WTC11 (cell line): ENCODE results near the gene GPR3. TPM values are rescaled to one million over a fixed set of nuclear protein-coding genes. Genes with fewer than 3 reads are reported as not detected.

Experiments
- ATAC-seq: fragments of 200-7000 bp; cut with Tn5 transposase; 2 replicates; pipeline ENCODE4 v1.10.0; 2021; ENCODE audit warnings: mild to moderate bottlenecking, moderate library complexity
- CTCF ChIA-PET: fragments of 300-600 bp; sonication (Branson Sonifier 250); formaldehyde crosslinking; loops from one replicate; lab custom pipeline; 2021; ENCODE audit warnings: antibody characterized with exemption; lab: Charles Lee
- POLR2A ChIA-PET: fragments of 350-600 bp; sonication (Branson Sonifier 250); formaldehyde crosslinking; loops from one replicate; lab custom pipeline; 2021; ENCODE audit warnings: antibody characterized with exemption; lab: Charles Lee
- DNase-seq: peaks from one replicate; pipeline ENCODE4 v3.0.0; 2021; ENCODE audit warnings: low spot score
- H3K27ac Mint-ChIP-seq: 2 replicates; pipeline ENCODE4 v1.8.0; 2021; ENCODE audit warnings: mixed read lengths
- H3K27me3 Mint-ChIP-seq: 2 replicates; pipeline ENCODE4 v1.8.0; 2021; ENCODE audit warnings: low read depth, mild to moderate bottlenecking, moderate library complexity, mixed read lengths
- H3K36me3 Mint-ChIP-seq: 2 replicates; pipeline ENCODE4 v1.8.0; 2021; ENCODE audit warnings: mixed read lengths
- H3K4me1 Mint-ChIP-seq: 2 replicates; pipeline ENCODE4 v1.8.0; 2022; ENCODE audit warnings: mixed read lengths
- H3K4me3 Mint-ChIP-seq: 2 replicates; pipeline ENCODE4 v1.8.0; 2021; ENCODE audit warnings: mild to moderate bottlenecking, moderate library complexity, mixed read lengths
- H3K9me3 Mint-ChIP-seq: 2 replicates; pipeline ENCODE4 v1.8.0; 2021; ENCODE audit warnings: mixed read lengths
- CDX4 ChIP-seq: fragments of 250-450 bp; sonication (Bioruptor Pico); IDR thresholded peaks from 2 replicates; pipeline ENCODE4 v1.9.0; 2021; ENCODE audit warnings: moderate library complexity, mild to moderate bottlenecking, inconsistent platforms, borderline replicate concordance
- ETV6 ChIP-seq: sonication (generic); formaldehyde crosslinking; IDR thresholded peaks from 2 replicates; pipeline ENCODE4 v1.8.1; 2022; ENCODE audit warnings: mild to moderate bottlenecking, missing genetic modification reagents
- FOXJ3 ChIP-seq: sonication (generic); formaldehyde crosslinking; IDR thresholded peaks from 2 replicates; pipeline ENCODE4 v1.9.0; 2021; ENCODE audit warnings: missing genetic modification reagents, mild to moderate bottlenecking, borderline replicate concordance
- GRHL2 ChIP-seq: fragments of 250-450 bp; sonication (Bioruptor Pico); IDR thresholded peaks from 2 replicates; pipeline ENCODE4 v1.8.0; 2022; ENCODE audit warnings: mild to moderate bottlenecking, moderate library complexity; ENCODE audit not compliant: insufficient replicate concordance, severe bottlenecking
- NFATC4 ChIP-seq: fragments of 250-450 bp; sonication (Bioruptor Pico); IDR thresholded peaks from 2 replicates; pipeline ENCODE4 v1.9.0; 2021; ENCODE audit warnings: mild to moderate bottlenecking
- NFE2L1 ChIP-seq: sonication (generic); formaldehyde crosslinking; IDR thresholded peaks from 2 replicates; pipeline ENCODE4 v1.8.1; 2023; ENCODE audit warnings: missing genetic modification reagents
- NR3C1 ChIP-seq: sonication (generic); formaldehyde crosslinking; conservative IDR thresholded peaks from 2 replicates; pipeline ENCODE4 v1.8.1; 2023; ENCODE audit warnings: low read depth, mild to moderate bottlenecking, missing genetic modification reagents
- OVOL2 ChIP-seq: fragments of 250-450 bp; sonication (Bioruptor Pico); IDR thresholded peaks from 2 replicates; pipeline ENCODE4 v1.9.0; 2021; ENCODE audit warnings: mild to moderate bottlenecking, borderline replicate concordance
- RORB ChIP-seq: fragments of 250-450 bp; sonication (Bioruptor Pico); IDR thresholded peaks from 2 replicates; pipeline ENCODE4 v1.9.0; 2021; ENCODE audit warnings: mild to moderate bottlenecking
- ZNF423 ChIP-seq: fragments of 250-450 bp; sonication (Bioruptor Pico); IDR thresholded peaks from 2 replicates; pipeline ENCODE4 v2.1.2; 2022; ENCODE audit warnings: mild to moderate bottlenecking, moderate library complexity
- ZNF532 ChIP-seq: fragments of 250-450 bp; sonication (Bioruptor Pico); IDR thresholded peaks from 2 replicates; pipeline ENCODE4 v1.9.0; 2021; ENCODE audit warnings: mild to moderate bottlenecking, borderline replicate concordance
- ZSCAN18 ChIP-seq: fragments of 250-450 bp; sonication (Bioruptor Pico); IDR thresholded peaks from 2 replicates; pipeline ENCODE4 v2.1.2; 2022; ENCODE audit warnings: mild to moderate bottlenecking, moderate library complexity
- total RNA-seq: library from RNA; stranded (reverse); gene quantifications from 3 replicates; pipeline ENCODE4 v1.2.3, GENCODE V29; 2021
- TF ChIP-seq, protein P1 (sequence below): sonication (generic); formaldehyde crosslinking; IDR thresholded peaks from 2 replicates; pipeline ENCODE4 v1.8.0; 2022; ENCODE audit warnings: mild to moderate bottlenecking, missing genetic modification reagents
- TF ChIP-seq, protein P2 (sequence below): fragments of 200-600 bp; IDR thresholded peaks from 2 replicates; pipeline ENCODE4 v1.8.0; 2022; ENCODE audit warnings: antibody characterized with exemption
- TF ChIP-seq, protein P3 (sequence below): sonication (generic); formaldehyde crosslinking; IDR thresholded peaks from 2 replicates; pipeline ENCODE4 v1.8.1; 2023; ENCODE audit warnings: mild to moderate bottlenecking, missing genetic modification reagents
- TF ChIP-seq, protein P4 (sequence below): sonication (generic); formaldehyde crosslinking; IDR thresholded peaks from 2 replicates; pipeline ENCODE4 v1.8.1; 2022; ENCODE audit warnings: mild to moderate bottlenecking, missing genetic modification reagents, moderate library complexity, borderline replicate concordance
- TF ChIP-seq, protein P5 (sequence below): sonication (generic); formaldehyde crosslinking; IDR thresholded peaks from 2 replicates; pipeline ENCODE4 v1.8.1; 2023; ENCODE audit warnings: mild to moderate bottlenecking, missing genetic modification reagents, moderate library complexity

The GPR3 gene
- total RNA-seq, 1 experiment from 2014 or later, result 12.4 TPM

DNA sequence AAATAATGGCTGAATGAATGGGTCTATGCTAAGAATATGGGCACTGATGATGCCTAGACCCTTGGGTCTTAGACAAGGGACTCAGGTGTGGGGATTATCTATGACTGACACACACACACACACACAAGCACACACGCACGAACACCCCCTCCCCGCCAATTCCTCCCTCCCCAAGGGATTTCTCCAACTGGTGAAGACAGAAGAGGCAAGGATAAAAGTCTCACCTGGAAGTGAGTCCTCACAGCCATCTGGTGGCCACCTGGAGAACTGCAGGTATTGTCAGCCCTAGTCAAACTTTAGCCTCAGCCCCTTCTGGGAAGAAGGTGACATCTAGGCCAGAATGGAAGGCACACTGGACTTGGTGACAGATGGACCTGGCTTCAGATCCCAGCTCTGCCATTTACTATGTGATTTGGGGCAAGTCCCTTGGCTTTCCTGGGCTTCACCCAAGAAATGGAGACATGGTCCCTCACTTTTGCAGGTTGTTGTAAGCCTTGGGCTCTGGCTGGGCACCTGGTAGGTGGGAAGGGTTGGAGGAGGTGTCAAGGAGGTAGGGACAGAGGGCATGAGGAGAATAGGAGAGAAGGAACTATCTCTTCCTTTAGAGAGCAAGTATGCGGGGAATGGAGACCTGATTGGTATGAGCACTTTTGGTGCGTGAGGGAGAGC is 4.0 kb upstream of the GPR3 start:
- no peak overlapping the region for H3K4me3 Mint-ChIP-seq
- ChIA-PET POLR2A (no interaction called here), CTCF (interaction anchor here (0.6 to 13.1 kb wide), 14 partner anchors 9 to 286 kb away, joined by 3 to 260 read pairs (median 5); partner anchors contain the start of gene MAP3K6)
- H3K27me3 Mint-ChIP-seq, result peaks cover 13% of the 10 kb centered on the region; the same call in 1 of the 2 replicates
- ATAC-seq (peak; percentile 25), DNase-seq (peak; percentile 91)
- H3K9me3 Mint-ChIP-seq, result no peaks in the 10 kb centered on the region
- H3K27ac Mint-ChIP-seq, result no peak overlapping the region
- TF ChIP-seq, protein P1, sequence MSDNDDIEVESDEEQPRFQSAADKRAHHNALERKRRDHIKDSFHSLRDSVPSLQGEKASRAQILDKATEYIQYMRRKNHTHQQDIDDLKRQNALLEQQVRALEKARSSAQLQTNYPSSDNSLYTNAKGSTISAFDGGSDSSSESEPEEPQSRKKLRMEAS (CRISPR knock-in tag), result no peak
- TF ChIP-seq, protein P2, sequence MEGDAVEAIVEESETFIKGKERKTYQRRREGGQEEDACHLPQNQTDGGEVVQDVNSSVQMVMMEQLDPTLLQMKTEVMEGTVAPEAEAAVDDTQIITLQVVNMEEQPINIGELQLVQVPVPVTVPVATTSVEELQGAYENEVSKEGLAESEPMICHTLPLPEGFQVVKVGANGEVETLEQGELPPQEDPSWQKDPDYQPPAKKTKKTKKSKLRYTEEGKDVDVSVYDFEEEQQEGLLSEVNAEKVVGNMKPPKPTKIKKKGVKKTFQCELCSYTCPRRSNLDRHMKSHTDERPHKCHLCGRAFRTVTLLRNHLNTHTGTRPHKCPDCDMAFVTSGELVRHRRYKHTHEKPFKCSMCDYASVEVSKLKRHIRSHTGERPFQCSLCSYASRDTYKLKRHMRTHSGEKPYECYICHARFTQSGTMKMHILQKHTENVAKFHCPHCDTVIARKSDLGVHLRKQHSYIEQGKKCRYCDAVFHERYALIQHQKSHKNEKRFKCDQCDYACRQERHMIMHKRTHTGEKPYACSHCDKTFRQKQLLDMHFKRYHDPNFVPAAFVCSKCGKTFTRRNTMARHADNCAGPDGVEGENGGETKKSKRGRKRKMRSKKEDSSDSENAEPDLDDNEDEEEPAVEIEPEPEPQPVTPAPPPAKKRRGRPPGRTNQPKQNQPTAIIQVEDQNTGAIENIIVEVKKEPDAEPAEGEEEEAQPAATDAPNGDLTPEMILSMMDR, result peak; percentile 96
- no peaks in the 10 kb centered on the region for H3K36me3 Mint-ChIP-seq
- peaks cover 18% of the 10 kb centered on the region for H3K4me1 Mint-ChIP-seq

DNA sequence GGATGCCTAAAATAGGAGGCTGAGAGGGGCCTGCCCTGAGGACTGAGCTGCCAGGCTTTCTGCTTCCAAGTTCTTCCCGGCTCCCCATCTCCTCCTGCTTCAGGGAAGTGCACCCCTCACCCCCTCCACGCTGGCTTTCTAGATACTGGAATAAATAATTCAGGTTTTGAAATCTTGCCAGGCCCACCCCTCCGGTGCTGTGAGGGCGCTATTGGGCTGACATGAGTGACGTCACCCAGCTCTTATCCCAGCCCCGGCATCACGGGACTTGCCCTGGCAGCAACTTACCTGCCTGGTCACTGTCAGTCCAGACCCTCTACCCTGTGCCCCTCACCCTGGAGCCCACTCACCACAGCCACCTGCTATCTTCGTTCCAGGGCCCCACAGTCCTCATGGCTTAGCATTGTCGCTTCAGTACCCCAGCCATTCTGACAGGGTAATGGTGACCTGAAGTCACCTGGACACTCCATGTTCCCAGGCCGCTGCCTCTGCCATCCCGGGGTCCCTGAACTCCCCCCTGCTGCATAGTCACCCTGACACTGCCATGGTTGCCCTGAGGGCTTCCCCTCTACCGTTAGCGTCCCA is 819 bp upstream of the GPR3 start:
- Mint-ChIP-seq H3K4me3 (peak overlapping the region; percentile 73), H3K9me3 (no peaks in the 10 kb centered on the region), H3K27me3 (peaks cover 10% of the 10 kb centered on the region), H3K4me1 (peaks cover 18% of the 10 kb centered on the region), H3K36me3 (no peaks in the 10 kb centered on the region), H3K27ac (peak overlapping the region; percentile 95)
- DNase-seq (peak; percentile 69), ATAC-seq (peak; percentile 15)
- ChIA-PET CTCF (interaction anchor here (0.7 to 13.1 kb wide), 40 partner anchors 9 to 347 kb away, joined by 3 to 260 read pairs (median 6); partner anchors contain the start of genes CD164L2, FAM76A, MAP3K6 and SYTL1), POLR2A (interaction anchor here (0.9 to 2.1 kb wide), 3 partner anchors 9 to 41 kb away, joined by 3 to 7 read pairs (median 4); partner anchors contain the start of genes CD164L2 and MAP3K6)
- TF ChIP-seq, protein P1 (CRISPR knock-in tag), result no peak
- TF ChIP-seq, protein P3, sequence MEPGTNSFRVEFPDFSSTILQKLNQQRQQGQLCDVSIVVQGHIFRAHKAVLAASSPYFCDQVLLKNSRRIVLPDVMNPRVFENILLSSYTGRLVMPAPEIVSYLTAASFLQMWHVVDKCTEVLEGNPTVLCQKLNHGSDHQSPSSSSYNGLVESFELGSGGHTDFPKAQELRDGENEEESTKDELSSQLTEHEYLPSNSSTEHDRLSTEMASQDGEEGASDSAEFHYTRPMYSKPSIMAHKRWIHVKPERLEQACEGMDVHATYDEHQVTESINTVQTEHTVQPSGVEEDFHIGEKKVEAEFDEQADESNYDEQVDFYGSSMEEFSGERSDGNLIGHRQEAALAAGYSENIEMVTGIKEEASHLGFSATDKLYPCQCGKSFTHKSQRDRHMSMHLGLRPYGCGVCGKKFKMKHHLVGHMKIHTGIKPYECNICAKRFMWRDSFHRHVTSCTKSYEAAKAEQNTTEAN, result no peak
- no peak for TF ChIP-seq GRHL2 (CRISPR knock-in tag)
- TF ChIP-seq, protein P4, sequence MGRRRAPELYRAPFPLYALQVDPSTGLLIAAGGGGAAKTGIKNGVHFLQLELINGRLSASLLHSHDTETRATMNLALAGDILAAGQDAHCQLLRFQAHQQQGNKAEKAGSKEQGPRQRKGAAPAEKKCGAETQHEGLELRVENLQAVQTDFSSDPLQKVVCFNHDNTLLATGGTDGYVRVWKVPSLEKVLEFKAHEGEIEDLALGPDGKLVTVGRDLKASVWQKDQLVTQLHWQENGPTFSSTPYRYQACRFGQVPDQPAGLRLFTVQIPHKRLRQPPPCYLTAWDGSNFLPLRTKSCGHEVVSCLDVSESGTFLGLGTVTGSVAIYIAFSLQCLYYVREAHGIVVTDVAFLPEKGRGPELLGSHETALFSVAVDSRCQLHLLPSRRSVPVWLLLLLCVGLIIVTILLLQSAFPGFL (CRISPR knock-in tag), result no peak
- no peak for TF ChIP-seq ZNF423
- no peak for TF ChIP-seq RORB (CRISPR knock-in tag)
- TF ChIP-seq ZSCAN18 (CRISPR knock-in tag), result no peak
- TF ChIP-seq ETV6 (CRISPR knock-in tag), result 0 out of 2 replicates have a peak, but pooled peaks have one; percentile 28
- no peak for TF ChIP-seq NFATC4
- TF ChIP-seq FOXJ3 (CRISPR knock-in tag), result no peak
- TF ChIP-seq, protein P5, sequence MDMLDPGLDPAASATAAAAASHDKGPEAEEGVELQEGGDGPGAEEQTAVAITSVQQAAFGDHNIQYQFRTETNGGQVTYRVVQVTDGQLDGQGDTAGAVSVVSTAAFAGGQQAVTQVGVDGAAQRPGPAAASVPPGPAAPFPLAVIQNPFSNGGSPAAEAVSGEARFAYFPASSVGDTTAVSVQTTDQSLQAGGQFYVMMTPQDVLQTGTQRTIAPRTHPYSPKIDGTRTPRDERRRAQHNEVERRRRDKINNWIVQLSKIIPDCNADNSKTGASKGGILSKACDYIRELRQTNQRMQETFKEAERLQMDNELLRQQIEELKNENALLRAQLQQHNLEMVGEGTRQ, result peak; percentile 22; the same call in 1 of the 2 replicates
- no peak for TF ChIP-seq NFE2L1
- no peak for TF ChIP-seq CDX4 (CRISPR knock-in tag)
- no peak for TF ChIP-seq ZNF532 (CRISPR knock-in tag)
- no peak for TF ChIP-seq NR3C1 (CRISPR knock-in tag)
- TF ChIP-seq OVOL2 (CRISPR knock-in tag), result no peak
